IMR-90 (cell line): ENCODE data around the gene RRP36.

Experiments
- BHLHE40 ChIP-seq: fragments of 150-350 bp; IDR thresholded peaks from 2 replicates; pipeline ENCODE4 v1.6.1; 2016; ENCODE audit warnings: mild to moderate bottlenecking, low read depth, low read length
- CHD1 ChIP-seq: IDR thresholded peaks from 2 replicates; pipeline ENCODE4 v1.6.1; 2012; ENCODE audit warnings: low read depth, low read length, improper control_type of control experiment
- MAFK ChIP-seq: IDR thresholded peaks from 2 replicates; pipeline ENCODE4 v1.6.1; 2012; ENCODE audit warnings: low read depth, low read length, improper control_type of control experiment
- MAZ ChIP-seq: IDR thresholded peaks from 2 replicates; pipeline ENCODE4 v1.6.1; 2012; ENCODE audit warnings: low read depth, mild to moderate bottlenecking, low read length, improper control_type of control experiment, moderate library complexity, borderline replicate concordance
- POLR2A ChIP-seq: IDR thresholded peaks from 2 replicates; pipeline ENCODE4 v1.6.1; 2012; ENCODE audit warnings: mild to moderate bottlenecking, low read depth, low read length
- RAD21 ChIP-seq: IDR thresholded peaks from 2 replicates; pipeline ENCODE4 v1.6.1; 2012; ENCODE audit warnings: low read length, improper control_type of control experiment
- RFX5 ChIP-seq: IDR thresholded peaks from 2 replicates; pipeline ENCODE4 v1.8.0; 2012; ENCODE audit warnings: low read depth, mild to moderate bottlenecking, low read length, moderate library complexity
- SMC3 ChIP-seq: fragments of 150-350 bp; IDR thresholded peaks from 2 replicates; pipeline ENCODE4 v1.6.1; 2016; ENCODE audit warnings: low read depth, mild to moderate bottlenecking, antibody characterized with exemption, low read length, moderate library complexity
- TF ChIP-seq, protein P1 (sequence below): conservative IDR thresholded peaks from 2 replicates; pipeline ENCODE4 v1.5.1; 2012; ENCODE audit warnings: mild to moderate bottlenecking, low read depth, low read length, improper control_type of control experiment
- TF ChIP-seq, protein P2 (sequence below): fragments of 150-350 bp; IDR thresholded peaks from 2 replicates; pipeline ENCODE4 v1.6.1; 2016; ENCODE audit warnings: low read depth, mild to moderate bottlenecking, low read length, moderate library complexity, borderline replicate concordance

DNA sequence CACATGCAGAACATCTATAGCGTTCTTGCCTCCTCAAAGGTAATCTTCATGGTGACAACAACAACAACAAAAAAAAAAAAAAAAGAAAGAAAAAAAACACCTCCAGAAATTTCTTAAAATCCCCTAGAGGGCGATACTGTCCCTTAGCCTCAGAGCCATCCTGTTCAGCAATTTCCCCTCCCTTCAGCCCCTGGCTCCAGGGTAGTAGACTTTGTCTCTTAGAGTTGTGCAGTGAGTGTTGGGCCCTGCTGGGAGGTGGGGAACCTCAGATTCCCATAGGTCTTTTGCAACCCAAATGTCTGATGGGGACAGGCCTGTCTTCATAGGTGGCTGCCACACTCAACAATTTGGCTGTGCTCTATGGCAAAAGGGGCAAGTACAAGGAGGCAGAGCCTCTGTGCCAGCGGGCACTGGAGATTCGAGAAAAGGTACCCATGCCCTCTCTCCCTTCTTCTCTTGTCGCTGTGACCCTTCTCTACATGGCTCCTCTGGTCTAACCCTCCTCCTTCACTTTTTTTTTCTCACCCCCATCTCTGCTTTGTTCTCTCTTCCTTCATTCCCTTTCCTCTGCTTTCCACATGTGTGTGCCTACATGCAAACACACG, 48.7 kb downstream of the RRP36 start:
- TF ChIP-seq, protein P1, sequence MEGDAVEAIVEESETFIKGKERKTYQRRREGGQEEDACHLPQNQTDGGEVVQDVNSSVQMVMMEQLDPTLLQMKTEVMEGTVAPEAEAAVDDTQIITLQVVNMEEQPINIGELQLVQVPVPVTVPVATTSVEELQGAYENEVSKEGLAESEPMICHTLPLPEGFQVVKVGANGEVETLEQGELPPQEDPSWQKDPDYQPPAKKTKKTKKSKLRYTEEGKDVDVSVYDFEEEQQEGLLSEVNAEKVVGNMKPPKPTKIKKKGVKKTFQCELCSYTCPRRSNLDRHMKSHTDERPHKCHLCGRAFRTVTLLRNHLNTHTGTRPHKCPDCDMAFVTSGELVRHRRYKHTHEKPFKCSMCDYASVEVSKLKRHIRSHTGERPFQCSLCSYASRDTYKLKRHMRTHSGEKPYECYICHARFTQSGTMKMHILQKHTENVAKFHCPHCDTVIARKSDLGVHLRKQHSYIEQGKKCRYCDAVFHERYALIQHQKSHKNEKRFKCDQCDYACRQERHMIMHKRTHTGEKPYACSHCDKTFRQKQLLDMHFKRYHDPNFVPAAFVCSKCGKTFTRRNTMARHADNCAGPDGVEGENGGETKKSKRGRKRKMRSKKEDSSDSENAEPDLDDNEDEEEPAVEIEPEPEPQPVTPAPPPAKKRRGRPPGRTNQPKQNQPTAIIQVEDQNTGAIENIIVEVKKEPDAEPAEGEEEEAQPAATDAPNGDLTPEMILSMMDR = peak; percentile 87
- TF ChIP-seq SMC3 (peak; percentile 91), RFX5 (no peak), POLR2A (no peak), BHLHE40 (no peak), CHD1 (no peak), RAD21 (peak; percentile 90), MAFK (no peak), MAZ (no peak)
- TF ChIP-seq, protein P2, sequence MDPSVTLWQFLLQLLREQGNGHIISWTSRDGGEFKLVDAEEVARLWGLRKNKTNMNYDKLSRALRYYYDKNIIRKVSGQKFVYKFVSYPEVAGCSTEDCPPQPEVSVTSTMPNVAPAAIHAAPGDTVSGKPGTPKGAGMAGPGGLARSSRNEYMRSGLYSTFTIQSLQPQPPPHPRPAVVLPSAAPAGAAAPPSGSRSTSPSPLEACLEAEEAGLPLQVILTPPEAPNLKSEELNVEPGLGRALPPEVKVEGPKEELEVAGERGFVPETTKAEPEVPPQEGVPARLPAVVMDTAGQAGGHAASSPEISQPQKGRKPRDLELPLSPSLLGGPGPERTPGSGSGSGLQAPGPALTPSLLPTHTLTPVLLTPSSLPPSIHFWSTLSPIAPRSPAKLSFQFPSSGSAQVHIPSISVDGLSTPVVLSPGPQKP = no peak
